K562 (cell line): ENCODE data around the gene FKBP8.

Source experiments
- PCBP1 ChIP-seq: fragments of 200-400 bp; formaldehyde crosslinking; IDR thresholded peaks from 2 replicates; pipeline ENCODE4 v1.6.1; 2018; ENCODE audit warnings: mild to moderate bottlenecking, low read depth, low read length; ENCODE audit not compliant: poor library complexity, severe bottlenecking
- TCF7L2 ChIP-seq: fragments of 150-350 bp; IDR thresholded peaks from 2 replicates; pipeline ENCODE4 v1.6.1; 2016; ENCODE audit warnings: low read depth, mild to moderate bottlenecking, low read length, moderate library complexity
- ZFX ChIP-seq: sonication (generic); formaldehyde crosslinking; IDR thresholded peaks from 2 replicates; pipeline ENCODE4 v1.8.0; 2022; ENCODE audit warnings: mild to moderate bottlenecking, missing genetic modification reagents, moderate library complexity
- TF ChIP-seq, protein P1 (sequence below), 3 experiments: IDR thresholded peaks in 2 of 3; conservative IDR thresholded peaks in 1 of 3; 2 replicates each; pipeline ENCODE4 v1.5.1; 2011 to 2012; ENCODE audit warnings: low read length in 3 of 3, mild to moderate bottlenecking in 3 of 3, control low read depth in 2 of 3, improper control_type of control experiment in 1 of 3, inconsistent platforms in 1 of 3, low read depth in 1 of 3, mixed read lengths in 1 of 3, moderate library complexity in 1 of 3; ENCODE audit not compliant: insufficient read depth in 2 of 3

DNA sequence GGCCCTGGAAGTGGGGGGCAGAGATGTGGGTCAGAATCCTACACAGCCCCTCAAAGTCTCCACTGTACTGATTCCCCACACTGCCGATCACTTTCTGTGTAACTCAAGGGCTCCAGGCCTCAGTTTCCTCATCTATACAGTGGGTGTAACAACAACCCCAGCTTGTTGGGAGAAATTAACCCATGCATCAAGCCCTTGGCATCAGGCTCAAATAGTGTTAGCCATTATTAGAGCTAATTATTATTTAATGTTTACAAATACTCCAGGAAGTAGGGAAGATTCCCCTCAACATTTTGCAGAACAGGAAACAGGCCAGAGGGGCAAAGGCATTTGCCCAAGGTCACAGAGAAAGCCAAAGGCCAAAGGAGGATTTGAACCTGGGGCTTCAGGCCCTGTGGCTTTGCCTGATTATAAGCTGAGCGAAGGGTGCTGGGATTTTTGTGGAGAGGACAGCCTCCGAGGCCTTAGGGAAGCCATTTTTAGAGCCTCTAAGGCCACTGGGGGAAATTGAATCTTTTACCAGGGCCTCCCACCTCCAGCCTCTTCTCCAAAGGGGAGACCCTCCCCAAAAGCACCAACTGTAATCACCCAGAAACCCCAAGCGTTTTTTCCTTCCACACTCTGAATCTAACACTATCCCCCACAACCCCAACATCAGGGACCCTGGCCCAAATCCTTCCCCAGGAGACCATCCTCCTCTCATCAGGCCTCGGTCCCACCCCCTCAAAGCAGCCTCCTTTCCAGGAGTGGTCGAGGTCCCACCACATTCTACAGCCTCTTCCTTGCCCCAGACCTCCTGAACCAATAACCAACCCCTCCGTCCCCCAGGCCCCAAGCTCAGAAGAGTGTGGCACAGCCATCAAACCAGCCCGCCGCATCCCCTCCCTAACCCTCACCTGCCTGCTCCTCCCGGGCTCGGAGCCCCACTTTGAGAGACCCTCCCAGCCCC, 1.1 kb downstream of the FKBP8 start:
- TF ChIP-seq PCBP1 (no peak), TCF7L2 (no peak), ZFX (CRISPR knock-in tag) (no peak)
- TF ChIP-seq, protein P1, sequence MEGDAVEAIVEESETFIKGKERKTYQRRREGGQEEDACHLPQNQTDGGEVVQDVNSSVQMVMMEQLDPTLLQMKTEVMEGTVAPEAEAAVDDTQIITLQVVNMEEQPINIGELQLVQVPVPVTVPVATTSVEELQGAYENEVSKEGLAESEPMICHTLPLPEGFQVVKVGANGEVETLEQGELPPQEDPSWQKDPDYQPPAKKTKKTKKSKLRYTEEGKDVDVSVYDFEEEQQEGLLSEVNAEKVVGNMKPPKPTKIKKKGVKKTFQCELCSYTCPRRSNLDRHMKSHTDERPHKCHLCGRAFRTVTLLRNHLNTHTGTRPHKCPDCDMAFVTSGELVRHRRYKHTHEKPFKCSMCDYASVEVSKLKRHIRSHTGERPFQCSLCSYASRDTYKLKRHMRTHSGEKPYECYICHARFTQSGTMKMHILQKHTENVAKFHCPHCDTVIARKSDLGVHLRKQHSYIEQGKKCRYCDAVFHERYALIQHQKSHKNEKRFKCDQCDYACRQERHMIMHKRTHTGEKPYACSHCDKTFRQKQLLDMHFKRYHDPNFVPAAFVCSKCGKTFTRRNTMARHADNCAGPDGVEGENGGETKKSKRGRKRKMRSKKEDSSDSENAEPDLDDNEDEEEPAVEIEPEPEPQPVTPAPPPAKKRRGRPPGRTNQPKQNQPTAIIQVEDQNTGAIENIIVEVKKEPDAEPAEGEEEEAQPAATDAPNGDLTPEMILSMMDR (IDR thresholded peaks at IDR 0.05 in 2 of 3, conservative IDR thresholded peaks at IDR 0.05 in 1 of 3; ENCODE audit: insufficient read depth in 2 of 3, low read depth in 1 of 3, low read length in 3 of 3) = no peak
